HuH-7.5 (cell line): ENCODE data around the gene BRD4.
"Not testable (repeated sequence)": the region's sequence is repeated elsewhere in the genome, so short reads cannot be mapped to it uniquely, and the experiment has no call there.

Source experiments
- DNase-seq: peaks from one replicate; pipeline ENCODE4 v3.0.0; 2011; ENCODE audit warnings: low spot score

The BRD4 gene

DNA sequence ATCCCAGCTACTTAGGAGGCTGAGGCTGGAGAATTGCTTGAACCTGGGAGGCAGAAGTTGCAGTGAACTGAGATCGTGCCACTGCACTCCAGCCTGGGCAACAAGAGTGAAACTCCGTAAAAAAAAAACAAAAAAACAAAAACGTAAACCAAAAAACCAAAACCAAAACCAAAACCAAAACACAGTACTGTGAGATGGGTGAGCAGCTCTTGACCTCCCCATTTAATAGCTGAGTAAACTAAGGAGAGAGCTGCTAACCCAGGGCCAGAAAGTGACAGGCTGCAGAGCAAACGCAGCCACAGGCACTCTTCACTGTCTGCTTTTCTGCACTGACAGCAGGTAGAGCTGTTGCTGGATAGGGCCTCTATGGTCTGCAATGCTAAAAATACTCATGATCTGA is 27.7 kb upstream of the BRD4 start:
- not testable (repeated sequence) for DNase-seq

DNA sequence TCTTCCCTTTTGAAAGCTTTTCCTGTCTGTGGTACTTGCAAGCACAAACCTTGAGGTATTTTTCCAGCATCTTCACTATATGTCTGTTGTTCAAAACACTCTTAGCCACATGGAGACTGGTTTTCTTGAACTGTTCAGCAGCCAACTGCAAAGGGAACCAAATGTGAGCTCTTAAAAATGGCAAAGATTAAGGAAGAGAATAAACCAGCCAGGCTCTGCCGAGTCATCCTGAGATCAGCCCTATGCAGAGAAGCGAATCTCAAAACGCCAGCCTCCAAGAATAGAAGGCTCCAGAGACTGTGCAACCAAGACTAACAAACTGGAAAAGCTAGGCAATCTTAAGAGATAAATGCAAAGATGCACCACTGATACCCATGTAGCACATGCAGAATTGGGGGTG is 26.6 kb upstream of the BRD4 start:
- DNase-seq: no peak

DNA sequence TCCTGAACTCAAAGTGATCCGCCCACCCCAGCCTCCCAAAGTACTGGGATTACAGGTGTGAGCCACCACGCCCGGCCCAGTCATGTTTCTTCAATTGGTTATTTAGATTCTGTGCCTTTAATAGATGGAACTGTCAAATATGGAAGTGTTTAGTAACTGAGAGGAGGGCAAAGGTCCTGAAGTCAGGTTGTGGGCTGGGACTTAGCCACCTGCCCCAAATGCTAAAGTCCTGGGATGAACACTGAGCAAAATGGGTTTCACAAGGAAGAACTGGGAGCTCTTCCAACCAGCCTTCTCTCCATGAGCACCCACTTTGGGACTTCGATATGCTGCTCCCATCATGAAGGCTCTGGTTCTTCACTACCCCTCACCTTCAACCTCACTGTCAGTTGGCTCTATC is 25.6 kb upstream of the BRD4 start:
- DNase-seq: no peak

DNA sequence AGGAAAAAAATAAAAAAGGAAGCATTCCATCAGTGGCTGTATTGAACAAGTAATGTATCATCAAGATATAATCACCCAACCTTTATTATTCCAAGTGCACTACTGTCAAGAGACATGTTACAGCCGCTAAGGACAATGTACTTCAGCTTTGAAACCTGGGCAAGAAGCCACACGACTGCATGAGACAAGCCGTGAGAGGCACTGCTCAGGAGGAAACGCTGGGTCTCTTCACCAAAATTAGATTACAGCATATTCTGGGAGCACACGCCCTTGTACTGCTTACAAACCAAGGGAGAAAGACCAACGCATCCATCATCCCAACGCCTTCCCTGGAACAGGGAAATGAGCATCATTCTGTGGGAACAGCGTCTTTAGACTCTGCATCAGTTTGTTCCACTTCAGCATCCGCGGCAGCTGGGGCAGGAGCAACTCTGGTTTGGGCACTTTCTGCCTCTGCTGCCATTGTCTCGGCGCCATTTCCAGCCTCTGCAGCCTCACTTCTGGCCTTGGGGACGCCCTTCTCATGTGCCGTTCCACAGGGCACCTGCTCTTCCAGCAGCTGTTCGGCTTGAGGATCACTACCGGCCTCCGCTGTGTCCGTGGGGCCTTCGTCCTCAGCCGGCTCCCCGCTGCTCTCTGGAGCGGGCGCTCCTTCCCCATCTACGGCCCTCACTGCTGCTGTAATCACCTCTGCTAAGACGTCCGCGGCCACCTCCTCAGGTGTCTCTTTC is 22.4 kb upstream of the BRD4 start:
- DNase-seq: no peak

DNA sequence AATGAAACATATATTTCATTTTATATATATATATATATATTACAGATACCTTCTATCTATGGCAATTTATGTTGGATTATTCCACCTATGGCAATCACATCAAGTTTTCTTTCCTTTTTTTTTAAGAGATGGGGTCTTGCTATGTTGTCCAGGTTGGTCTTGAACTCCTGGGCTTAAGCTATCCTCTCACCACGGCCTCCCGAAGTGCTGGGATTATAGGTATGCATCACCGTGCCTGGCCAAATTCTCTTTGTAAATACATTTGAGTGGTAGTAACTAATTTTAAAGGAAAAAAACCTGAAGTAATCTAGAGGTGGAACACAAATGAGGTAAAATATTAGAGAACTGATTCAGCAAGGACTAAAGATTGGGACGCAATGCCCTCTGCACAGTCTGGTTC is 21.6 kb upstream of the BRD4 start:
- DNase-seq: no peak

DNA sequence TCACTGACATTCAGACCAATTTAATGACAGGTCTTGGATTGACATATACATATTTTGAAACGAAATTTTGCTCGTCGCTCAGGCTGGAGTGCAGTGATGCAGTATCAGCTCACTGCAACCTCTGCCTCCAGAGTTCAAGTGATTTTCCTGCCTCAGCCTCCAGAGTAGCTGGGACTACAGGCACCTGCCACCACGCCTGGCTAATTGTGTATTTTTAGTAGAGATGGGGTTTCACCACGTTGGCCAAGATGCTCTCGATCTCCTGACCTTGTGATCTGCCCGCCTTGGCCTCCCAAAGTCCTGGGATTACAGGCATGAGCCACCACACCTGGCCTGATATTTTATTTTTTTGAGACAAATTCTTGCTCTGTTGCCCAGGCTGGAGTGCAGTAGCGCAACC is 20.2 kb upstream of the BRD4 start:
- DNase-seq: not testable (repeated sequence)

DNA sequence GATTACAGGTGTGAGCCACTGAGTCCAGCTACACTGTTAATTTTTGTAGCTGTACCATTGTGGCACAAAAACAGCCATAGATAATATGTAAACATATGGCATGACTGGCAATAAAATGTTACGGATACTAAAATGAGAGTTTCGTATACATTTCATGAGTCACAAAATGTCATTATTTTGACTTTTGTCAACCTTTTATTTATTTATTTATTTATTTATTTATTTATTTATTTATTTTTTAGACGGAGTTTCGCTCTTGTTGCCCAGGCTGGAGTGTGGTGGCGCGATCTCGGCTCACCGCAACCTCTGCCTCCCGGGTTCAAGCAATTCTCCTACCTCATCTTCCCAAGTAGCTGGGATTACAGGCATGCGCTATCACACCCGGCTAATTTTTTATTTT is 9.0 kb upstream of the BRD4 start:
- not testable (repeated sequence) for DNase-seq

DNA sequence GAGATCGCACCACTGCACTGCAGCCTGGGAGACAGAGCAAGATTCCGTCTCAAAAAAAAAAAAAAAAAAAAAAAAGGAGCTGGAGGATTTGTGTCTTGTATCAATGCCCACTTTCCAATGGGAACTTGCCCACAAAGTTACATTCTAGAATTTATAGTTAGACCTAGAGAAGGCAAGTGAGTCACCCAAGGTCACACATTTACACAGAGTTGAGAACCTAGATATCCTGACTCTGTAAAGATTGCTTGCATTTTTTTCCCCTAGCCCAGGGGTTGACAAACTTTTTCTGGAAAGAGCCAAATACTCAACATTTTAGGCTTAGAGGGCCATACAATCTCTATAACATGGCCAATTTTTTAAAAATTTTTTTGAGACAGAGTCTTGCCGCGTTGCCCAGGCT is 7.7 kb upstream of the BRD4 start:
- DNase-seq: no peak

DNA sequence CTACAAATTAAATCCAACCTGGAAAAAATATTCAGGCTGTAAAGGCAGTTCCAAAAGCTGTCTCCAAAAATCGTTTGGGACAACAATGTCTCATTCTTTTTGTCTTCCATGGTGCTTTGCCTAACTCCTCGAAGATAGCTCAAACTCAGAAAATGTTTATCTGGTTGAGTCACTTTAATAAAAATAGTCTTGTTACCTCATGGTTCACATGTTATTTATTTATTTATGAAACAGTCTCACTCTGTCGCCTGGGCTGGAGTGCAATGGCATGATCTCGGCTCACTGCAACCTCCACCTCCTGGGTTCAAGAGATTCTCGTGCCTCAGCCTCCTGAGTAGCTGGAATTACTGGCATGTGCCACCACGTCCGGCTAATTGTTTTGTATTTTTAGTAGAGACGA is 4.9 kb upstream of the BRD4 start:
- no peak for DNase-seq

DNA sequence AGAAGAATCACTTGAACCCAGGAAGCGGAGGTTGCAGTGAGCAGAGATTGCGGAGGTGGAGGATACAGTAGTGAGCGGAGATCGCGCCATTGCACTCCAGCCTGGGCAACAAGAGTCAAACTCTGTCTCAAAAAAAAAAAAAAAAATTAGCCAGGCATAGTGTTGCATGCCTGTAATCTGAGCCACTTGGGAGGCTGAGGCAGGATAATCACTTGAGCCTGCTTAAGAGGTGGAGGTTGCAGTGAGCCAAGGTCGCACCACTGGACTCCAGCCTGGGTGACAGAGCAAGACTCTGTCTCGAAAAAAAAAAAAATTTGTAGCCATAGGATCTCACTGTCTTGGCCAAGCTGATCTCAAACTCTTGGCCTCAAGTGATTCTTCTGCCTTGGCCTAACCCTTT is 3.7 kb upstream of the BRD4 start:
- DNase-seq: not testable (repeated sequence)

DNA sequence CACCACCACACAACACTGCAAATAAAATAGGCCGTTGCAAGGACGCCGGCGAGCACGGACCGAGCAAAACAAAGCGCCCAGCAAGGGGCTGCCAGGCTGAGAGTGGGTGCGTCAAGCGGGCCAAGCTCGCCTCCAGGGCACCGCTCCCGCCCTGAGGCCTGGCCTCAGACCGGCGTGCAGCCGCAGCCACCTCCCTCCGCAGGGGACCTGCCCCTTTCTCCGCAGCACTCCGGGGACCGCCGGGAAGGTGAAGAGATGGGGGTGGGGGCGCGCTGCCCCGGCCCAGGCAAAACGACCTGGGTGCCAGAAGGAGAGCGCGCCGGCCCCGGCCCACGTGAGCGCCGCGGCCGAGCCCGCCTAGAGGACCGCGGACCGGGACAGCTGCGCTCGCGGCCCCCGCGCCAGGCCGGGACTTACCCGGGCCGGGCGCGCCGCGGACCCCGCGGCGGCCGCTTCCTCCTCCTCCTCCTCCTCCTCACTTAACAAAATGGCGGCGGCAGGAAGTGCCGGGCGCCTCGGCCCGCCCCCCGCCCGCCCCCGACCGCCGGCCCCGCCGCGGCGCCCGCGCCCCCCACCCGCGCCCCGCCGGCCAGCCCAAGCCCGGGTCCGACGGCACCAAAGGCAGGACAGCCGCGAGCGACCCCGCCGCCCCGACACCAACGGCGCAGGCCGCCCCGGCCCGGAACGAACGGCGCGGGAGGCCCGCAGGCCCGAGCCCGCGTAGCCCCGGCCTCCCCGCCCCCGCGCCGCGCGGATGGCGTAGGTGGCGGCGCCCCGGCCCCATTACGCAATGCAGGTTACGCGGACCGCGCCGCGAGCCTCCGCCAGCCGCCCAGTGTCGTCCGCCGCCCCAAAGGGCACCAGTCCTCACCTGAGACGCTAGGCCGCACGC is 674 bp downstream of the BRD4 start:
- DNase-seq: peak; percentile 77

DNA sequence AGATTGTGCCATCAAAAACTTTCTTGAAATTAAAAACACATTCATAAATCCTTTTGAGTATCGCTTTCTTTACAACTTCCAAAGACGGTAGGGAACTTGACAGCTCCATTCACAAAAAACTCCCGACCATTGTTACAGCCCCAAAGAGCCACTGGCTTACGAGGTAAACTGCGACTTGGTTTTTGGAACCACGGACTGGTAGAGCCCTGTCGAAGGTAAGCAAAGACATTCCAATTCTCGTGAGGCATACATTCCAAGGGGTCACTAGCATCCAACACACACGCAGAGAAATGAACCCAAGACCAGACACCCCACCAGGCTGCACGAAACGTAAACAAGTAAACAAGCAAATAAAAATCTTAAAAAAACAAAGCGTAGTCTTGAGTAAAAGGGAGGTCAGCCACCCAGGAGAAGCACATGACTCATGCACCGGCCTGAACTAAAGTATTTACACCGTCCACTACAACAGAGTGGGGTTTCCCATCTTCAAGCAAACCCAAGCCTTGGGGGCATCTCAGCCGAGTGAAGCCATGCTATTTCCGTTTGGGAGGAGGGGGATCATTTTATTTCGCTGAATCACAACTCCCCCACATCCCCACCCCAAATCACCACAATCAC is 1.4 kb downstream of the BRD4 start:
- peak; percentile 46 for DNase-seq

DNA sequence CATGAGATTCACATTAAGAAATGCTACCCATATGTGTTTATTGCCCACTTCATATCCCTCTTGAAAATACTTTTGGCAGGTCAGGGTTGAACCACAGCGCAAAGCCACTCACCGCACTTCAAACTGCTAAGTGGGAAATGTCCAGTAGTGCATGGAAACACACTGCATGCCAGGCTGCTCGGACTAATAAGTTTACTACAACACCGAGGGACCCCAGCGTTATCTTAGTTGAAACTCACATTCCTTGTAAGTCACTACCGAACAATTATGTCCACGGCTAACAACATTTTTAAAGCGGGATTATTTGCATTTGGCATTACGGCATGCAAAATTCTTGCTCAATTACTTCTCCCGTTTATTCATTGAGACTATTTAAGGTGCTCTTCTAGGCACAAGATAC is 4.0 kb downstream of the BRD4 start:
- no peak for DNase-seq

DNA sequence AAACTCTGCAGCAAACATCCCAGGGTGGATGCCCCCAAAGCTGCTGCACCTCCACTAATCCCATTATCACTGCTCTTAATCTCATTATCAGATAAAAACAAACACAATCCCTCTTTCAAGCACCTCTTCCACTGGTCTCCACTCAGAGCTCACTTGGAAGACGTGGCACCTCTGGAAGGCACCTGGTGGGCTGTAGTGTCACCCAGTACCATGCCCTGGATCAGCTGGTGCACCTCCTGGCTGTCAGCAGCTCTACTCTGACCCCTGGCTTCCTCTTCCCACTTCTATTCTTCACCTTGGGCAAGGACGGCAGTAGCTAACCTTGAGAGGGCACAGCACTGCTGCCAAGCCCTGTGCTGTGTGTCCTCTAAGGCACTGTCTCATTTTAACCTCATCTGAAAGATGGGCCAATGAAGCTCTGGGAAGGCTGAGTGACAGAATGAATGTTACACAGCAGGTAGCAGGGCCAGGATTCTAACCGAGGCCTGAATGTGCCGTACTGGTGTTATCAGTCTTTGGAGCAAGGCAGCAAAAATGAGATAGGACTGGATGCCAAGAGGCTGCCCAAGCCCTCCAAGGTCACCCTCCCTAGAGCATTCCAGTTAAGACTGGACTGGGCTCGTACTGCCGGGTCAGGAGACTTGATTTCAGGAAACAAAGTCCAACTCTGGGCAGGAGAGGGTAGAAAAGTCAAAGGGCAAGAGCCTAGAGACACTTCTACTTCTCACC is 7.4 kb downstream of the BRD4 start:
- DNase-seq: no peak

DNA sequence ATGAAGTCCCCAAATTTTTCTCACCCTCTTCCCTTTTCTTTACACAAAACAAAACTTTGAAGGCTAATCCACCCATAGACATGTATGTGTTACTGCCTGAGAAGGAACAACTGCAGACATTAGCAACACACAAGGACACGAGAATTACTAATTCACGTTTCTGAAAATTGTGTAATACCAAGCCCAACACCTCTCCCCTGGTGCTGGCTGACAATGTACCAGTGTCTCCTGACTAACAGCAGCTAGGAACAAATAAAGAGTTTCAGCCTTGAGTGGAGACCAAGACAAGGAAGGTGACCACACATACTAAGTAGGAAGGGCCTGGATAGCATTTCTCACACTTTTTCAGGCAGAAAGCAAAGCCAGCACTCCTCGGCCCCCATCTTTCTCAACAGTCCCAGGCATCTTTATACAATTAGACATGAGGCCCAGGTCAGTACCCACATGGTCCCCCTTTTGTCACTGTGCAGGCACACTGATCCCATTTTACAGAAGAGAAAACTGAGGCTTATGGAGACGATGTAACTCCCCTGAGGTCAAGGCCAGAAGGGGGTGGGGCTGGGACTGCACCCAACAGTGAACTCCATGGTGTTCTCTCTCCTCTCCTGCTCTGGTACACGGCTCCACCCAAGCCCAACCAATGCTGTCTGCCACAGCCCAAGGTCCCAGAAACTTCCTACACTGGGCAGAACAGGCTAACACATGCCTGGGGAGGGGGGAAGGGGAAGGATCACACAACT is 8.7 kb downstream of the BRD4 start:
- DNase-seq: no peak

DNA sequence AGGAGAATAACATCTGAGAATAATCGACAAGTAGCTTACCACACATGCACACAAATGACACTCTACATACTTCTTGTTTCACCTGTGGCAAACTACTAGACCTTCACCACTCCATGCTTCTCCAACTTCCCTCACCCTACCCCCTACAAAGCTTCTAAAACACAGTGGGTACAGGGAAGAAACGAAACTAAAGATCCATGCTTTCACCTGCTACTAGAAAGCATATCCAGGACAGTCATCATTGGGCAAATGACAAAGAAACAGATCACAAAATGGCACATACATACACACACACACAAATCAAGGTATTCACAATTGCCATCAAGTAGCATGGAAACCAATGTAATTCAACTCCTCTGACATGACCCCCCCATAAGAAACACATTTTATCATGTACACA is 10.6 kb downstream of the BRD4 start:
- no peak for DNase-seq

DNA sequence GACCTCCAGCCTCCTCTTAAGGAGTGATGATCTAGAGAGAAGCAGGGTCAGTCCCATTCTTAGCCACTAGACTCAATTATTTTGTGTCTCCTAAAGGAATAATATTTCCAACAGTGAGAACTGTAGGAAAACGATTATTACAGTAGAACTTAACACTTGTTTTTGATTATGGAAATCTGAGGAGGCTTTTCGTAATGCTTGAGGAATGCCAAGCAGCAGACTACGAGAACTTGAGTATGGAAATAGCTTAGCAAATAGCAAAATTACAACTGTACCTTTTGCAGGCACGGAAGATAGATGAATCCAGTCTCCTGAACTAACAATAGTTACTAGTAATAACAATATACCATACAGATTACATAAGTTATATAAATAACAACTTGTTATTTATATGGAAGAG is 12.2 kb downstream of the BRD4 start:
- no peak for DNase-seq

DNA sequence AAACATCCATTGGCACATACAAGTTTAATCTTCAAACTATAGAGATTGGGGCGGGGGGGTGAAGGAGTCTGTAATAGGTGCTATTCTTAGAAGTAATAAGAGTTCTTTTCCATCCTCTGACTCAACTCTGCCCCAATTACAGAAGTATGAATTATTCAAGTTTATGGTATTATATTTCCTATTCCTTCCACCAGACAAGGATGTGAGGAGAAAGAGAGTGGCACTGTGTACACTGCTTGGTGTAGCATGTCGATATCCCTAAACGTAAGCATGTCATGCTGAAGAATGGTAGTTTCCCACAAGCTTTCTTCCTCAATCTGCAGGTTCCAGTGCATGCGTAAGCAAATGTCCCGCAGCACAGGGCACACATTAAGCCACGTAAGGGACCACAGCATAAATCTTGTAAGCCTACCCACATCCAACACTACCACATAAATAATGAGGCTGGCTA is 14.1 kb downstream of the BRD4 start:
- no peak for DNase-seq

DNA sequence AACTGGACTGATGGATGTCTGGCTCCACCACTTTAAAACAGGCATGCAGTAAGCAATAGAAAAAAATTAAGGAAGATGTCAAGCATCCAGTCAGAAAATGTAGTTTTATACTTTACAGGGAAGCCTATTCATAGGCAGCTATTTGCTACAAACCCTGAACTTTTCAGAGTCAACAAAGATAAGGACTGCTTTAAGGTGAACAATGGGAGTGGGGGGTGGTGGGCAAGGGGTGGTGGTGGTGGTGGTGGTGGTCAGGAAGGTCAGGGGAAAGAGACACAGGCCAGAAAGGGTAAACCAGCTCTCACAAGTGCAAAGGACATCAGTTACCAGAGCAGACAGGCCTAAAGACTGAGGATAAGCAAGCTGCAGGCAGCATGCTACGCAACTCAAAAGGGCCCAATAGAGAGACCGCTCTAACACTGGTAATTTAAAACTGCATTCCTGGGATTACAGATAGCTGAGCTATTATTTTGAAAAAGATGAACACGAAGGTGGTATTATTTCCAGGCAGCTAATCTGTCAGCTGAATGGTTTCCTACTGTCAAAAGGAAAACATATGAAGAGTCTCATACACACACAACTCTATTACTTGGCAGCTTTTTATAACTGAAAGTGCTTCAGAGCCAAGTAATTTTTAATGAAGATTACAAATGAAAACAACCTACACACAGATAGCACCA is 14.8 kb downstream of the BRD4 start:
- DNase-seq: no peak

DNA sequence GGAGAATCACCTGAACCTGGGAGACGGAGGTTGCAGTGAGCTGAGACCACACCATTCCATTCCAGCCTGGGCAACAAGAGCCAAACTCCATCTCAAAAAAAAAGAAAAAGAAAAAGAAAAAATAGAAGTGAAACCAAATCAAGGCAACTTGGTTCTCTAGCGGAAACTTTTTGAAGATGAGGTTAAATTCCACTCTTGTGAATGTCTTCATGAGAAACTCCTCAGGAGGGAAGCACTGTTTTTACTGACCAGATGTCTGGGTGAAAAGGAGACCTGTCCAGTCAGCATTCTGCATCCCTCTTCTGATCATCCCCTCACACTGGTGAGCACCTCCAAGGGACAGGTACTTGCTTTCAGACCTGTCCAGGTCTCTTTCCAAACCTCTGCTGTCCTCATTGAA is 15.8 kb downstream of the BRD4 start:
- no peak for DNase-seq

DNA sequence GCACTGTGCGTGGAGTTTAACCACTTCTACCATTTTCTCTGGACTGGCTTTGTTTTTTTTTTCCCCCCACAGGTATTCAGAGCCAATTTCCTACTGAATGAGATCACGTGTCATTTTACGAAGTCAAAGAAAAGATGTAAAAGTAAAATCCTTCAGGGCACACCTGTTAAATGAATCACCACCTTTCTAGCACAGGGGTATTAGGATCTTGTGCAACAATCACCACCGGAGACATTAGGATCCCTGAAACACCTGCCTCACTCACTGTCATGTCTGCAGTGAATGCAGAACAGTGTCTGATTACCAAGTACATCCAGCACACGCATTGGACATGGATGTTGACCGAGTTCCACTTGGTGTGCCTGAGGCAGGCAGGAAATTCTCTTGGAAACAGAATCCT is 17.2 kb downstream of the BRD4 start:
- no peak for DNase-seq
